Measurements from ENCODE around the gene GBP4.

GBP4 gene

GRCh38 chr1:89203166-89203565 lies 4.4 kb upstream of the GBP4 start:
- TF ChIP-seq, protein P1, sequence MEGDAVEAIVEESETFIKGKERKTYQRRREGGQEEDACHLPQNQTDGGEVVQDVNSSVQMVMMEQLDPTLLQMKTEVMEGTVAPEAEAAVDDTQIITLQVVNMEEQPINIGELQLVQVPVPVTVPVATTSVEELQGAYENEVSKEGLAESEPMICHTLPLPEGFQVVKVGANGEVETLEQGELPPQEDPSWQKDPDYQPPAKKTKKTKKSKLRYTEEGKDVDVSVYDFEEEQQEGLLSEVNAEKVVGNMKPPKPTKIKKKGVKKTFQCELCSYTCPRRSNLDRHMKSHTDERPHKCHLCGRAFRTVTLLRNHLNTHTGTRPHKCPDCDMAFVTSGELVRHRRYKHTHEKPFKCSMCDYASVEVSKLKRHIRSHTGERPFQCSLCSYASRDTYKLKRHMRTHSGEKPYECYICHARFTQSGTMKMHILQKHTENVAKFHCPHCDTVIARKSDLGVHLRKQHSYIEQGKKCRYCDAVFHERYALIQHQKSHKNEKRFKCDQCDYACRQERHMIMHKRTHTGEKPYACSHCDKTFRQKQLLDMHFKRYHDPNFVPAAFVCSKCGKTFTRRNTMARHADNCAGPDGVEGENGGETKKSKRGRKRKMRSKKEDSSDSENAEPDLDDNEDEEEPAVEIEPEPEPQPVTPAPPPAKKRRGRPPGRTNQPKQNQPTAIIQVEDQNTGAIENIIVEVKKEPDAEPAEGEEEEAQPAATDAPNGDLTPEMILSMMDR (conservative IDR thresholded peaks at IDR 0.05; ENCODE audit: low read depth, low read length) = no peak
- DNase-seq (ENCODE audit: low read depth) = peak; percentile 7
- H3K4me3 ChIP-seq (ENCODE audit: low read depth, low read length) = no peak overlapping the region

DNA sequence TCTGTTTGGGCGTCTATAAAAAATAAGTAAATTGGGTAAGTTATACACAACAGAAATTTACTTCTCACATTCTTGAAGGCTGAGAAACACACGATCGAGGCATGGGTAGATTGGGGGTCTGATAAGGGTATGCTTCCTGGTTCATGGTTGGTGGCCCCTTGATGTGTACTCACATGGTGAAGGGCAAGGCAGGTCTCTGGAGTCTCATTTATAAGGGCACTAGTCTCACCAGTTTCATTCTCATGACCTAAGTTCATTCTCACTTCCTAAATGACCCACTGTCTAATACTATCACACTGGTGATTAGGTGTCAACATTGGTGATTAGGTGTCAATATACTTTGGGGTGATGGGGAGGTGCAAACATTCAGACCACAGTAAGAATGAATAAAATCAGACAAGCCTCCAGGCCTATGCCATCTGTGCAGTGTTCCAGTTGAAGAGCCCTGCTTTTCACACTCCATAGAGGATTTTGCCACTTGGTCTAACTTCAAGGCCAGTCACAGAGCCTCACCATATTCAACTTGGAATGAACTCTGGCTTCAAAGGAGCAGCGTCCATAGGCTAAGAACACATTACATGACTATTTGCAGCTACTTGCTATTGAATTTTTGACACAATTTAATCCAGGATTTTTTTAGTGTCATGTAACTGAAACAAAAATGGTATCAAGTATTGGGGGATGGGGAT lies 2.5 kb upstream of the GBP4 start:
- TF ChIP-seq, protein P1 (conservative IDR thresholded peaks at IDR 0.05; ENCODE audit: low read depth, low read length) = no peak
- no peak overlapping the region for H3K4me3 ChIP-seq (ENCODE audit: low read depth, low read length)
- DNase-seq (ENCODE audit: low read depth) = no peak

DNA sequence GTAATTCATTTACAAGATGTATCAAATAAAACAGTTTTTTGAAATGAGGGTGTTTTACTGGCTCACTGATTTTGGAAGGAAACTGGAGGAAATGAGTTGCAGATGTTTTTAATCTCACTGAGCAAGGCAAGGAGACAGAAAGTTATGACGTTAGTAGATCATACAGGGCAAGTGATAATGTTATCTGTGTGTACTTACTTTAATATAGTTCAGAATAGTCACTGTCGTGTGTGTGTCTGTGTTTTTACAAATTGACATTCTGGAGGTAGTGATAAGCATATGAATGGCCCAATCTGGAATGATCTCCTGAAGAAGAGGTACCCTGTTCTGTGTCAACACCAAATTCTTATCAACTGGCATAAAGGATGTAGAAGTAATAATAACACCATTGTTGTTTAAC lies 1.9 kb upstream of the GBP4 start:
- H3K4me3 ChIP-seq (ENCODE audit: low read depth, low read length) = no peak overlapping the region
- no peak for DNase-seq (ENCODE audit: low read depth)
- TF ChIP-seq, protein P1 (conservative IDR thresholded peaks at IDR 0.05; ENCODE audit: low read depth, low read length) = no peak

- TF ChIP-seq, protein P1 (conservative IDR thresholded peaks at IDR 0.05; ENCODE audit: low read depth, low read length) = no peak
- no peak for DNase-seq (ENCODE audit: low read depth)
- H3K4me3 ChIP-seq (ENCODE audit: low read depth, low read length) = no peak overlapping the region
Measured at GRCh38 chr1:89199525-89200031, 836 bp upstream of the GBP4 start.

DNA sequence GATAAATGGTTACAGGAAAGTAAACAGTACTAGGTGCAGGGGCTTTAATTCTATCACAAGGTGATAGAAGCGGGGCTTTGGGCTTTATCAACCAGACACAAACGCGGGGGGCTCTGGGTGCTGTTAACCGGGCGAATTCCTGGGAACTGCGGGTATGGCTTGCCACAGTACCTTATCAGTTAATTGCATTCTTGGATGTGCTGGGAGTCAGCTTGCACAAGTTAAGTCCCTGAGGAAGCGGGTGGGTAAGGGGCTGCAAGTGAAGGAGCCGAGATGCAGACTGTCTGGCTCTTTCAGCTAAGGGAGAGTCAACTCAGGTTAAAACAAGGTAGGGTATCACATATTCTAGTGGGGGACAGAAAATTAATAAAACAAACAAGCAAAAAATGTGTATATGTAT lies 661 bp downstream of the GBP4 start:
- DNase-seq (ENCODE audit: low read depth) = no peak
- peak overlapping the region; percentile 59 for H3K4me3 ChIP-seq (ENCODE audit: low read depth, low read length)
- TF ChIP-seq, protein P1 (conservative IDR thresholded peaks at IDR 0.05; ENCODE audit: low read depth, low read length) = no peak

- DNase-seq (ENCODE audit: low read depth) = no peak
- no peak overlapping the region for H3K4me3 ChIP-seq (ENCODE audit: low read depth, low read length)
- TF ChIP-seq, protein P1 (conservative IDR thresholded peaks at IDR 0.05; ENCODE audit: low read depth, low read length) = no peak
Measured at GRCh38 chr1:89195476-89195875, 3.3 kb downstream of the GBP4 start.

DNA sequence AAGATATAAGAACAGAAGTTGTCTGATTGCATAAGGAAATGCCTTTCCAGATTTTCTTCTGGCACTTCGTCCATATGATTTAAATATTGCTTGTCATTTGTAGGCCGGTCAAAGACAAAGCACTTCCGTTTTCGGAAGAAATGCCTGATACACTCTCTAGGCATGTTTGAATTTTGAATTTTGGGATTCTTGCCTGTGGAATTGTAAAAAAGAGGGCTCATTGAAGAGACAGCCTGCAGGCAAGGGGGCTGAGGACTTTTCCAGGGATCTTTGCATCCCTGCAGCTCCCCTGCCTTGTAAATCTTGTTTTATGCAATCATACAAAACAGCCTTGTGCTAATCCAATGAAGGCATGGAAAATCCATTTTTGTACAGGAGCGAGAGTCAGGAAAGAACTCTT lies 7.4 kb downstream of the GBP4 start:
- TF ChIP-seq, protein P1 (conservative IDR thresholded peaks at IDR 0.05; ENCODE audit: low read depth, low read length) = no peak
- H3K4me3 ChIP-seq (ENCODE audit: low read depth, low read length) = no peak overlapping the region
- DNase-seq (ENCODE audit: low read depth) = no peak

Data from choroid plexus epithelial cell (primary cell).